Ovary (tissue), 3 donors: ENCODE measurements around the gene BCOR.

Experiments used
- CTCF ChIP-seq, 3 donors: fragments of 450-650 bp in 2 of 3; fragments of 200-600 bp in 1 of 3; IDR thresholded peaks; one replicate each; pipeline versions ENCODE4 v1.5.1 to v1.8.0; 2016 to 2022; ENCODE audit warnings: antibody characterized with exemption in 3 of 3, mild to moderate bottlenecking in 1 of 3
- POLR2A ChIP-seq: fragments of 450-650 bp; IDR thresholded peaks from one replicate; pipeline ENCODE4 v1.6.1; 2017; ENCODE audit warnings: antibody characterized with exemption, mild to moderate bottlenecking, moderate library complexity
- donor health status: DM: no; HTN: no; CAD: no.

DNA sequence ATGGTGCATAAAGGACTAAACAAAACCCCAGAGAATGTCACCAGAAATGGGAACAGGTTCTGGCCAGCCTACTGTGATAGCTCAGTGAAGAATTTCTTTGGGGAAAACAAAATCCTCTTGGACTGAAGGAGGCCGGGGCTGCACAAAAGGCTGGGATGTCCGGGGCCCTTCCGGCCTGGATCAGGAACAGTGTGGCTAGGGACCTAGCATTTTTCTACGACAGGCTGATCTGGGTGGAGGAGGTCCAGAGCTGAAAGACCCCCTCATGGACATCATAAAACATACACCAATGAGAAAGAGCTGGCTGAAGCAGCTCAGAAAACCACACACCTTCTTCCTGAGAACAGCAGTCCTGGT lies 94.7 kb downstream of the BCOR start:
- no peak for TF ChIP-seq CTCF (IDR thresholded peaks at IDR 0.05)
- TF ChIP-seq POLR2A = no peak
